ENCODE data around the gene KRT72.

The KRT72 gene

GRCh38 chr12:52629281-52630007 is 28.2 kb upstream of the KRT72 start:
- DNase-seq = no peak

- DNase-seq = no peak
These were observed 27.6 kb upstream of the KRT72 start for GRCh38 chr12:52628841-52629240.

GRCh38 chr12:52628111-52628507 is 26.8 kb upstream of the KRT72 start:
- no peak for DNase-seq

- no peak for DNase-seq
These were observed 26.3 kb upstream of the KRT72 start for GRCh38 chr12:52627395-52628110.

- no peak for DNase-seq
These were observed 21.1 kb upstream of the KRT72 start for GRCh38 chr12:52622349-52622748.

GRCh38 chr12:52618866-52619265 is 17.6 kb upstream of the KRT72 start:
- DNase-seq = no peak

GRCh38 chr12:52618216-52618615 is 17.0 kb upstream of the KRT72 start, which contains the start of gene KRT73:
Gene KRT73 (minus strand): TSS chr12:52618559. CDS start chr12:52618524, 35 bp downstream.
- no peak for DNase-seq

- no peak for DNase-seq
These were observed 16.1 kb upstream of the KRT72 start for GRCh38 chr12:52617403-52617785.

GRCh38 chr12:52616680-52617402 is 15.6 kb upstream of the KRT72 start:
- no peak for DNase-seq

GRCh38 chr12:52615912-52616311 is 14.6 kb upstream of the KRT72 start:
- DNase-seq = no peak

GRCh38 chr12:52615208-52615868 is 14.1 kb upstream of the KRT72 start:
- DNase-seq = no peak

GRCh38 chr12:52614381-52615207 is 13.3 kb upstream of the KRT72 start:
- DNase-seq = no peak

GRCh38 chr12:52613384-52614030 is 12.2 kb upstream of the KRT72 start:
- no peak for DNase-seq

GRCh38 chr12:52612431-52613383 is 11.4 kb upstream of the KRT72 start:
- no peak for DNase-seq

- no peak for DNase-seq
These were observed 9.8 kb upstream of the KRT72 start for GRCh38 chr12:52611080-52611468.

- DNase-seq = no peak
These were observed 7.8 kb upstream of the KRT72 start for GRCh38 chr12:52608826-52609630.

GRCh38 chr12:52608161-52608560 is 6.9 kb upstream of the KRT72 start:
- DNase-seq = no peak

GRCh38 chr12:52607314-52607713 is 6.1 kb upstream of the KRT72 start:
- DNase-seq = no peak

- no peak for DNase-seq
These were observed 5.4 kb upstream of the KRT72 start for GRCh38 chr12:52606581-52607218.
